HG02588 (cell line): Measurements from ENCODE around the gene CCDC86.

Source experiments
- ATAC-seq: cut with Tn5 transposase; IDR thresholded peaks from one replicate; pipeline ENCODE4 v1.9.1; 2021; ENCODE audit warnings: mild to moderate bottlenecking, moderate library complexity; ENCODE audit not compliant: unreplicated experiment

CCDC86 gene

DNA sequence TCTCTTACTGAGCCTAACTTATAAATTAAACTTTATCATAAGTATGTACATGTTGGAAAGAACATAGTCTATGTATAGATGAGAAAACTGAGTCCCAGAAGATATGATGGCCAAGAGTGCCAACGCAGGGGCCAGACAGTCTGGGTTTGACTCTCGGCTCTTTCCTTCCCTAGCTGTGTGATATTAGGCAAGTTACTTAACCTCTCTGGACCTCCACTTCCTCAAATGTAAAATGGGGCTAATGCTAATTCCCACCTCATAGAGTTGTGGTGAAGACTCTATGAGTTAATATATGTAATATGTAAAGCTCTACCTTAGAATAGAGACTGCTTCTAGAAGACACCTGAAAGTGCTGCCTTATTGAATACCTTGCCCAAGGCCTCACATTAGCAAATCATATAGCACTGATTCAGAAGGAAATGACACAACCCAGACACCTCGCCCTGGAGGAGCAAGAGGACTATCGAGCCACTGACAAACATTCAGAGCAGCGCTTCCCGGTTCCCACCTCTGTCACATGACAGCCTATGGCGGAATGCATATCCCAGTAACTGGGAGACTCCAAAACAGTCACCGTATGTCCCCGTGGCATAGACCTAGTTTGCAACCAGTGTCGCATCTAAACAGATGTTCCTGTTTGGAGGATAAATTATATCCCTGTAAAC lies 11.3 kb upstream of the CCDC86 start:
- peak; percentile 24 for ATAC-seq

DNA sequence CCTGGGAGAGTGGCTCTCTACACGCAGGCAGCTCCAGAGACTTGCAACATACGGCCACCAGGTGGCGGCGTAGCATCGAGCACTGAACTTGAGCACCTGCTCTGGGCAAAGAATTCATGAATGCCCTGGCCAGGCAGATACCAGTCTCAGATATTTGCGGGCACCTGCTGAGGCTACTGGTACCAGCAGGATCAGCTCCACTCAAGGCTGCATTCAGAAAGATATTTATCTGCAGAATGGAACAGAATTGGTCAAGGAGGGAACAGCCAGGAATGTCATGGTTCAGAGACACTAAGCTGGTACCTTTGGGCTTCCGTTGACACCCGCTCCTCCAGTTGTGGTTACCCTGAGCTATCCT lies 10.8 kb upstream of the CCDC86 start:
- ATAC-seq, result peak; percentile 88

DNA sequence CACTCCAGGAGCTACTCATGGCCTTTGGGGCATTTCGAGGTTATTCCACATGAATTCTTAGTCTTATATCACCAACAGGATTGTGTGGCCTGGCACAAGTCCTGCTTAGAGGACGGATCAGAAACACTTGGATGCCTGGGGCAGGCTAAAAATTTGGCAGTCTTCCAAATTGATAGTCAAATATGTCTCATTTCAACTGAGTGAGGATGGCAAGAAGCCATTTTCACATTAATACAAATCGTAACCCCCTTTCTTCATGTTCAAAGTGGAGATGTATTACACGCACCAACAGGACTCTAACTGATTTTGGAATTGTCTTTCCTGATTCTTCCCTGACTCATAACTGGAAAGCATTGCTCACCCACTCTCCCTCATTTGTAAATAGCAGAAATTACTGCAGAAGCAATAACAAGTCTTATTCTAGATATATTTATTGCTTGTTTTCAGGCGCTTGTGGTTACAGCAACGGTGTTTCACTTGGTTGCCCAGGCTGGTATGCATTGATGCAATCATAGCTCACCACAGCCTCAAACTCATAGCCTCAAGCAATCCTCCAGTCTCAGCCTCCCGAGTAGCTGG lies 10.3 kb upstream of the CCDC86 start:
- no peak for ATAC-seq

DNA sequence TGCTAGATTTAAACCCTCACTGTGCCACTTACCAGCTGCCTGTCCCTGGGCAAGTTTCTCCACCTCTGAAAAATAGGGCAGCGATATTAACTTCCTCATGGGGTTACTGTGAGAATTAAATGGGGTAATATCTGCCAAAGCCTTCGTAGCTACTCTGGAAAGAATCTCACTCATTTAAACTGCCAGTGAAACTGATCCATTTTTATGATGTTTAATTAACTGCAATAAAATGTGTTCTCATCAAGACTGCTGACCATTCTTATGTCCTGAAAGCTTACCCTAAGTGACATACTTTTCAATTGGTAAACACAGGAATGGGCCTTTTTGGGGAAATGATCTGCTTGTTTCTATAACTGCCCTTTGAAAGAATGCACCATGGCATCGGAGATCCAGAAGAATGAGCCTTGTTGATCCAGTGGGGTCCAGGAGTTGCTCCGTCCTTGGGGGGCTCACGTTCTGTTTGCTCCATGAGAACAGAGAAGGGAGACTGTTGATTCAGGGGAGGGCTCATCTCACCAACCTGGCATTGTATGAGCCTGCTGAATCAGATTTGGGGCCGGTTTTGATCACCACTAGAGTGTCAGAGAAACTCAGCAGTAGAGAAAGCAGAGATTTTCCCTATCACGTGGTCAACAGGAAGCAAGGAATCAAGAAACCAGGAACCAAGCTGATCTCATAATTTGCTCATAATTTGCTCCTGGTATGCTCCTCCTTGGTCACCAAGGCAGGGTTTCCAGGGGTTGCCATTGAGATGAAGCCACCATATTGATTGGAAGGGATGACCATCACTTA lies 7.0 kb upstream of the CCDC86 start:
- ATAC-seq, result no peak

DNA sequence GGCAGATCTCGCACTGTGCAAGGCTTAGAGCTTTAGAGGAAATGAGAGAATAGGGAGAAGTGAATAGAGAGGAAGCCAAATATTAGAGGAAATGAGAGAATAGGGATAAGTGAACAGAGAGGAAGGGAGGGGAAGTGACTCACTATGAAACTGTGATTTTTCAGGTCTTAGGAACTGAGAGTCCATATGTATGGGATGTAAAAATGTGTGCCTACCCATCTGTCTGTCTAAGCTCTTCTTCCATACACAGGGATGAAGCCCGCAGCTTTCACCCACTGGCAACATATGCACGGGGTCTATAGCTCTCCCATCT lies 6.4 kb upstream of the CCDC86 start:
- no peak for ATAC-seq

DNA sequence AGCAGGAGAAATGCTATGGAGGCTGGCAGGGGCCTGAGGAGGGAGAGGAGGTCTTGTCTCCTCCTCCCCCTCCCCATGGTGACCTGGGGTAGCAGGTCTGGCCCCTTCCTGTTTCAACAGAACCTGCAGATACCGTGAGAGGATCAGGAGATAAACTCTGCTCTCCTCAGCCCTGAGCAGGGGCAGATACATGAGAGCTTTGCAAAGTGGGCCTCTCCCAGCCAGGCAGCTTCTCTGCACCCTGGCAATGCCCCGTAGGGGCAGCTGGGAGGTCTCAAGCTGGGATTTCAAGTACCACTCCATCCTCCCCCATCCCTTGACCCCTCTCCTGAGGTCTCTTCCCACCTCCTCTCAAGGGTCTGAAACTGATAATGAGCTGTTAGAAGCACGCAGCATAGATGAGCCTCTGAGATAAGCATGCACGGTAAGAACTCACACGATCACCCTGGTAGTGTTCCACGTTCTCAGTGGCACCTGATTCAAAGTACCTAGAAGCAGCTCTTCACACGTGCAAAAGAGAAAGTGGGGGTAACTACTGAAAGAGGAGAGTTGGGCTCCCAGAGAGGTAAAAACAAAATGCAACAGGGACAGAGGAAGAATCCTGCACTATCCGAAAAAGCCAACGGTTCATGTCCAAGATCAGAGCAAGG lies 4.9 kb upstream of the CCDC86 start:
- no peak for ATAC-seq

DNA sequence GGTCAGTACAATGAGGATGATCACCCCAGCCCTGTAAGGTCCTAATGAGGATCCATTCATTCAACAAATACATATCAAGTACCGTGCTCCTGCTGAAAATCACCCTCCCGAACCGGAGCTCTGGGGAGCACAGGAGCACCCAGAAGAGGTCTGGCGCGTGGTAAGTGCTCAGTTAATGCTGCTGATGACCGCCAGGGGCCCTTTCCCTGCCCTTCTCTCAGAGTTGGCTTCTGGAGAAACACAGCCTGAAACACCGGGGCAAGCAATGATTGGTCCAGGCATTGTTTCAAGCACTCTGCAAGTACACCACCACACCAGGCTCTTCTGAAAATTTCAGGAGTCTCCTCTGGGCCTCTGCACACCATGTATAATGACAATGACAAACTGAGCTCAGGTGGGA lies 3.8 kb upstream of the CCDC86 start:
- no peak for ATAC-seq

DNA sequence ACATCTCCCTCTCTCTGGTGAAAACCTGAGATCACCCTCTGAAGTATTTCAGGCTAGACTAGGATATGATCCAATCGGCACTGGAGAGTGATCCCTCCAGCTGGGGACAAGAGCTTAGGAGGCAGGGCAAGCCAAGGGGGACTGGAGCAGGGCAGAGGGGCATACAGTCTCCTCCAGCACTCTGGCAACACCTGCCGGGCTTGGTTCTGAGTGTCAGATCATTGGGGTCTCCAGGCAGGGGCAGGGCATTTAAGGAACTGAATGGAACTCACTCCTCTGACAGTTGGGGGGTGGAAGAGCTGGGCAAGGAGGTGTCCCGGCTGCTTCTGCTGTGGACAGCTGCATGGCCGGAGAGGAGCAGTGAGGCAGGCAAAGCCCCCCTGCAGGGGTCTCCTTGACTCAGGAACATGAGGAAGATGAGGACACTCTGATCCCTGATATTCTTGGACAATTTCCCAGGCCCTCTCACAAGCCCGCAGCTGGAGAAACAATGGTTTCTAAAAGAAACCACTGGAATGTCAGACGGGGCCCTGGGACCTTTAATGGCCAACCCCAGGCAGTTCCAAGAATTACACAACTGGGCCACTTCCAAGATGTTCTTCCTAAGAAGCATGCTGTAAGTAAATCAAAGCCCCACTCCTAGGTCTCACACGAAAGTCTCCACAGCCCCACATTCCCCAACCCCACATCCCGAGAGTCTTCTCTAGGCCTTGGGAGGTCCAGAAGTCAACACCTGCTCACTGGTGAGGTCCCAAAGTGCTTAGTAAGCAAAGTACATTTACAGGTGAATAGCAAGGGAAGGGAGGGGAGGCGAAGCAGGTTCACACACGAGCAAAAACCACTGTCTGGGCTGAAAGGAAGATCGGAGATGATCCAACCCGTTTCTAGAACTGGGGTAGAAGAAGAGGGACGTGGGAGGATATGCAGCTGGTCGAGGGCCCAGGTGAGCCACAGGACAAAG lies 1.2 kb upstream of the CCDC86 start:
- ATAC-seq, result no peak

DNA sequence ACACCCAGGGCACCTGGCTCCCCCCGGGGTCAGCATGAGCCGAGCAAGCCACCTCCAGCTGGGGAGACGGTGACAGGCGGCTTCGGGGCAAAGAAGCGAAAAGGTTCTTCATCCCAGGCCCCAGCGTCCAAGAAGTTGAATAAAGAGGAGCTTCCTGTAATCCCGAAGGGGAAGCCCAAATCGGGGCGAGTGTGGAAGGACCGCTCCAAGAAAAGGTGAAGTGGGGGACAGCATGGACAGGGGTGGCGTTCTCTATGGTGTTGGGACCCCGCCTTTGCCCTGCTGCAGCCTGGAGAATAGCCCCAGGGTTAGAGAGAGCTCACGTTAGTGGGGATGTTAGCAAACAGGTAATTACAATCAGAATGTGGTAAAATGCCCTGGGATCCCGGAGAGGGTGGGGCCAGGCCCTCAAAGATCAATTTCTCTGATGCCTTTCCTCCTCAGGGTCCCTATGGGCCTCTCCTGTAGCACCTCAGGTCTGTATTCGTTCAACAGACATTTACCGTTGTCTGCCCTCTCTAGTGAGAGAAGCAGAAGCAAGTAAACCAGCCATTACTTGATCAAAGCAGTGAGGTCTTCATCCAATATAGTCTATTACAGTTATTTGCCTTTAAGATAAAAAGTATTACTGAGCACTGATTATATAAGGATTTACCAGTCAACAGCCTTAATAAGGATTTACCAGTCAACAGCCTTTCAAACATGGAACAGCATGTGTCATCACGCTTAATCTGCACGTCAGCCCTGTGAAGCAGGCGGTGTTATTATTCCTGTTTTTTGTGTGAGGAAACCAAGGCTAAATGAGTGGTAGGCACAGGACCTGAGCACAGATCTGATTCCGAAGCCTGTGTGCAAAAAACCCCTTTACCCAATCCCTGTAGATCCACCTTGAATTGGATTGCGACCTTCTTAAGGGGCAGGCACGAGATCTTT lies 1.0 kb downstream of the CCDC86 start:
- ATAC-seq, result no peak

DNA sequence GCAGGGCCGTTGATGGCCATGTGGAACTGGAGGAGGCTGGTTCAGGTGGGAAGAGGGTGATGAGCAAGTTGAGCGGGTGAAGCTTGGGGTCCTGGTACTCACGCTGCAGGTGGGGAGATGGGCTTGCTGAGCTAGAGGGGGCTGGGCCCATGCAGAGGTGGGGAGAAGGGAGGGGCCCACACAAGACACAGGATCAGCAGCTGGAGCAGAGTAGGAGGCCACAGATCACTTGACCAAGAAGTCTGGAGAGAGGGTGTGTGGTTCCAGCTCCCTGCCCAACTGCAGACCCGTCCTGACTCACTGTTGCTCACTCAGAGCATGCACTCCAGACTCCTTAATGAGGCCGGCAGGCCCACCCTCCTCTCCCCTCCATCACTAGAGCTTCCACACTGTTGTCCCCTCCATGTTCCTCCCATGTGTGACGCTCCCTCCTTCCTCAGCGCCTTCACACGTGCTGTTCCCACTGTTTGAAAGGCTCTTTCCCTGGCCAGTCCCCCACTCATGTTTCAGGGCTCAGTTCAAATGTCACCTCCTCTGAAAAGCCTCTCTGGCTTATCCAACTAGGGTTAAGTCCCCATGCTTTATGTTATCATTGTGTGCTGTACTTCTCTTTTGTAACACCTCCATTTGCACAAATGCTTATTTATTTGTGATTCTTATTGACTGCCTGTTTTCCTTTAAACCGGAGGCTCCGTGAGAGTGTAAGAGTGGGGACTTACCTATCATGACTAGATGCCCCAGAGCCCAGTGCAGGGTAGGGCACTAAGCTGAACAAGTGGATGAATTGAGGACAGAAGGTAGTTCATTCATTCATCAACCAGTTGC lies 2.3 kb downstream of the CCDC86 start:
- ATAC-seq, result no peak

DNA sequence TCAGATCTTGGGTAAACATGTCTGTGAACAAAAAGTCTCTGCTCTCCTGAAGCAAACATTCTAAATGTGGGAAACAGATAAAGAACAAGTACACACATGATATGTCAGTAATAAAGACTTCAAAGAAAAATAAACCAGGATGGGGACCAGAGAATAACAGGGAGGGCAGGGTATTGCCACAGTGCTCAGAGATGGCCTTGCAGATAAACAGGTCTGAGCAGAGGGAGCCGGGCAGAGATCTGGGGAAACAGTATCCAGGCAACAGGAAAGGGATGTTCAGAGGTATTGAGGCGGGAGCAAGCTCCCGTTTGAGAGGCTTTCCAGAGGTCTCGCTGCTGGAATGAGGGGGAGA lies 2.9 kb downstream of the CCDC86 start:
- ATAC-seq, result no peak

DNA sequence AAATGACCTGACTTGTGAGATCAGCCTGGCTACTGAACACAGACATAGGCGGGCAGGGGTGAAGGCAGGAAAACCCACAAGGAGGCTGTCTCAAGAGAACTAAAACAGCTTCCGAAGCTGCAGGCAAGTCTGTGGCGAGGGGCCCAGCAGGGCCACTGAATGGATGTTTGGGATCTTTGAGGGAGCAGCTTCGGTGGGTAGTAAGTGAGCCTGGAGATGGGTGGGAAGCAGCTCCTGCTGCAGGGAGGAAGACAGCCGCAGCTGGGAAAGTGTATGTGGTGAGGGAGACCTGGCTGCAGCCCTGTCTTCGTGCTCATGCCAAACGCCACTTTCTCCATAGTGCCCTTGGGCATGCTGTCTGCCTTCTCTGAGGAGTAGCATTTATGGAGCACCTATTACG lies 3.4 kb downstream of the CCDC86 start:
- no peak for ATAC-seq

DNA sequence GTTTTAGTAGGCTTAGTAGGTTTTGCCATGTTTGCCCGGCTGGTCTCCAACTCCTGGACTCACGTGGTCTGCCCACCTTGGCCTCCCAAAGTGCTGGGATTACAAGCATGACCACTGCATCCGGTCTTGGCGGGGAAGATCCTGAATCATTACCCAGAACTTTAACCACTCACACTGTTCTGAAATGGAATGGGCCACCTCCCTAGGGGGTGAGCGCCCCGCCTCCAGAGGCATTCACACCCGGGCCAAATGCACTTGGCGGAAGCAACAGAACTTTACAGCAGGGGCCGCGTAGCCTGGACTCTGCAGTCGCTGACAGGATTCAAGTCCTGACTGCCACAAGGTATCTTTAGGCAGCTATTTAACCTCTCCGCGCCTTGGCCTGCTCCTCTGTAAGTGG lies 5.4 kb downstream of the CCDC86 start:
- ATAC-seq, result no peak

DNA sequence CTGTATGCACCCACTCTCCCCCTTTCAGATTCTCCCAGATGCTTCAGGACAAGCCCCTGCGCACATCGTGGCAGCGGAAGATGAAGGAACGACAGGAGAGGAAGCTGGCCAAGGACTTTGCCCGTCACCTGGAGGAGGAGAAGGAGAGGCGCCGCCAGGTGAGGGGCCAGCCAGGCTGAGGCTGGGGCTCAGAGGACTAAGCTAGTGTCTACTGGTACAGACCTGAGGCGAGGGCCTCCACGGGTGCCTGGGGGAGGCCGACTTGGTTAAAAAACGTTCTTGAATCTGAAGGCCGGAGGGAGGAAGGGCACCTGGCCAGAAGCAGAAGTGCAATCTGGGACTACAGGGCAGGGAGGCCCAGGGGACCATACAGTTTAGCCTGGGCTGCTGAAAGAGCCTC lies 6.0 kb downstream of the CCDC86 start:
- ATAC-seq, result no peak

DNA sequence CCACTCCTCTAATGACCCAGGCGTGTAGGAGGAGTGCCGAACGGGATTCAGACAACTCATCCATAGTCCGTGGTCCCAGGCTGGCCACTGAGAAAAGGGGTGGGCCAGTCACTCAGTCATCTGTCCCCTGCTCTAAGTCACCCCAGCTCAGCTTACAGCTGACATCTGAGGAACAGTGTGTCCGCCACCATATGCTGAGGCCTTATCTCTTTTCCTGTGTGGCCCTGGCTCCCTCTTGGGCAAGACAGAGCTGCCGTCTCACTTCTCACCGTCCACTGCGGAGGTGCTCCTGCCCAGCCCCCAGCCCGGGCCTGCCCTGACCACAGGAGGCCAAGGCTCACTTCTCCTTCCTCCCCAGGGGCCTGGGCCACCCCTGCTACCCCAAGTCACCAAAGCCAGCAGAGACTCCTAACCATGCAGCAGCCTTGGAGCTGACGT lies 6.8 kb downstream of the CCDC86 start:
- no peak for ATAC-seq

DNA sequence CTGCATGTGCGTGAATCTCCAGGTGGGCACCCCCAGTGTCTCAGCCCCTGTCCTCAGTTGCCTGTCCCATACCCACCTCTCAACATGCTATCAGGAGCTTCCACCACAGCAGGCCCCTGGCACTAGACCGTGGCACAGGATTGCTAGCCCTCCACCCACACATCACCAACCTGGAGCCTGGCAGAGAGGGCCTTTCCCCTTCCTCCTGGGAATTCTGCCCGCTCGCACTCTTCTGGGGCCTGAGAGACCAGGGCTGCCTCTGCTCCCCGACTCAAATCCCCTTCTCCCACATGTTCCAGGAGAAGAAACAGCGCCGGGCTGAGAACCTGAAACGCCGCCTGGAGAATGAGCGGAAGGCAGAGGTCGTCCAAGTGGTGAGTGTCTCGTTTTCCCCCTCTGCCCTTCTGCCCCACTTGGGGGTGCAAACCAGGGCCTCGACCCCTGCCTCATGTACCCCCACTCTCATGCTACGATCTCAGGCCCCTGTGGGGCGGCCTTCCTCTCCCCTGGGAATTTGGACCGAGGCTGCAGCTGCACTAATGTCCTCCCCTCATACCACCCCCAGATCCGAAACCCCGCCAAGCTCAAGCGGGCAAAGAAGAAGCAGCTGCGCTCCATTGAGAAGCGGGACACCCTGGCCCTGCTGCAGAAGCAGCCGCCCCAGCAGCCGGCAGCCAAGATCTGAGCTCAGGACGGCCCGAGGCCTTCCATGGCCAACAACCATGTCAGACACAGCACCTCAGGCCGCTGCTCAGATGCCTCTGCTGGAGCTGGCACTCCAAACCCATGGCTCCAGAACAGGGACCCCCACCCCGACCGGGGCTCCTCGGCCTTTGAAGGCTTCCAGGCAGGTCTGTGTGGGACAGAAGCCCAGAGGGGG lies 8.0 kb downstream of the CCDC86 start:
- no peak for ATAC-seq

DNA sequence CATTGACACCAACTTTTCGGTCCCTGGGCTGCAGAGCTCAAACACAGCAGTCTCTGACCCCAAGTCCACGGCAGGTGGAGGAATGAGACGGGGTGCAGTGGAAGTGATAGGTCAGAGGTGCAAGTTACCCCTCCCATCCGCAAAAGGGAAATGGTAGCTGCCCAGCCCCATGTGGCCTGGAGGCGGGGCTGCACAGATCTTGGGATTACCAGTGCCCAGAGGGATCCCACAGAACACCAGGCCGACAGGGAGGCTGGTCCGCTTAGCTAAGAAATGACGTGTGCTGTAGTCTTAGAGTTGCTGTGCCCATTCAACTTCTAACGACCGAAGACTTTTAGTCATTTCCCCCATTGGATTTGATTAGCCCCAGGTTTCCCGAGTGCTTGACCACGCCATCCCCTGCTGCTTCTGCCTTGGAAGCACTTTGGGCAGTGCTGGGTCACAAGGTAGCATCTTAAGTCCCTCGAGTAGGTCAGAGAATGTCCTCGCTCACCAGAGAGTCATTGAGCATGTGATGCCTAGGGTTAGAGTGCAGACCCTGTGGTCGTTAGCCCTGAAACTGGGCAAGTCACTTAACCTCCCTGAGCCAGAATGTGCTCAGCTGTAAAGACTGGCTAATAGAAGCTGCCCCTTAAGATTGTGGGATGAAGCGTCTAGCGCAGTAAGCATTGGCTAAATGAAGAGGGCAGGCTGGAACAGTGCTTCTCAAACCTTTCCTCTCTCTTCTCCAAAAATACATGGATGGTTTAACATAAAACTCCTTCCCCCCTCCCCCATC lies 9.6 kb downstream of the CCDC86 start:
- ATAC-seq, result no peak
